K562 (cell line): ENCODE measurements around the gene PSAP. TPM values are rescaled to one million over a fixed set of nuclear protein-coding genes. Genes with fewer than 3 reads are reported as not detected.
"Not testable (repeated sequence)": the region's sequence is repeated elsewhere in the genome, so short reads cannot be mapped to it uniquely, and the experiment has no call there.

Experiments used
- ATAC-seq: fragments of 200-7000 bp; cut with Tn5 transposase; 3 replicates; pipeline ENCODE4 v1.9.1; 2020; ENCODE audit warnings: moderate library complexity
- BruUV-seq: library from RNA; stranded (reverse); fragments of 400-500 nt; replicated peaks from 2 replicates; lab custom pipeline; 2021; lab: Mats Ljungman, UMichigan
- CTCF ChIA-PET: fragments of 300-600 bp; formaldehyde crosslinking; extraction: SDS; loops from one replicate; lab custom pipeline; 2021; ENCODE audit warnings: low intra/inter-chr PET ratio; lab: Yijun Ruan, JAX
- POLR2A ChIA-PET: fragments of 300-600, 350-650 bp; sonication (Branson Sonifier 250); formaldehyde crosslinking; extraction: SDS; loops from one replicate; lab custom pipeline; 2021; ENCODE audit warnings: antibody characterized with exemption, inconsistent platforms; lab: Yijun Ruan, JAX
- DNase-seq, 4 experiments: peaks; one replicate each; pipeline versions ENCODE4 v3.0.0 to v3.0.0-alpha.2; 2011 to 2018; ENCODE audit warnings: low spot score in 3 of 4, mixed read lengths in 3 of 4; ENCODE audit errors: extremely low read depth in 1 of 4
- FAIRE-seq: peaks from 2 replicates; lab custom pipeline; 2011; peaks lifted over from hg19 to GRCh38; lab: Jason Lieb, UNC
- H2AFZ ChIP-seq: 2 replicates; pipeline ENCODE4 v1.6.0; 2011; ENCODE audit warnings: low read depth, low read length, control low read depth, inconsistent platforms
- H3K27ac ChIP-seq: fragments of 200-600 bp; 3 replicates; pipeline ENCODE4 v1.8.0; 2011; ENCODE audit warnings: low read depth, mild to moderate bottlenecking, control low read depth, inconsistent platforms, low read length, moderate library complexity, mixed read lengths; ENCODE audit errors: extremely low read depth
- H3K27me3 ChIP-seq, 2 experiments: fragments of 300-600 bp in 1 of 2; 2 replicates in 1 of 2; 3 replicates in 1 of 2; pipeline versions ENCODE4 v1.6.0 to v1.8.0; 2011; ENCODE audit warnings: inconsistent platforms in 2 of 2, low read length in 2 of 2, mild to moderate bottlenecking in 1 of 2, mixed read lengths in 1 of 2, moderate library complexity in 1 of 2; ENCODE audit not compliant: control insufficient read depth in 2 of 2, insufficient read depth in 2 of 2
- H3K36me3 ChIP-seq: fragments of 300-600 bp; 3 replicates; pipeline ENCODE4 v1.8.0; 2011; ENCODE audit warnings: mild to moderate bottlenecking, low read length, inconsistent platforms; ENCODE audit not compliant: control insufficient read depth, insufficient read depth
- H3K4me1 ChIP-seq, 2 experiments: fragments of 200-600 bp in 1 of 2; replicated peaks in 1 of 2; 2 replicates in 1 of 2; 3 replicates in 1 of 2; pipeline versions ENCODE4 v1.5.1 to v1.8.0; 2011; ENCODE audit warnings: inconsistent platforms in 2 of 2, low read length in 2 of 2, mild to moderate bottlenecking in 1 of 2, mixed read lengths in 1 of 2, moderate library complexity in 1 of 2; ENCODE audit not compliant: control insufficient read depth in 2 of 2, insufficient read depth in 2 of 2
- H3K4me2 ChIP-seq: 2 replicates; pipeline ENCODE4 v1.6.1; 2011; ENCODE audit warnings: low read length, control low read depth, inconsistent platforms, mixed read lengths; ENCODE audit not compliant: insufficient read depth
- H3K4me3 ChIP-seq: fragments of 200-600 bp; sonication (generic), shearing (Covaris generic); 2 replicates; pipeline ENCODE4 v1.5.1; 2016; ENCODE audit warnings: control low read depth, inconsistent platforms
- H3K79me2 ChIP-seq: fragments of 200-600 bp; 3 replicates; pipeline ENCODE4 v1.8.0; 2011; ENCODE audit warnings: low read length, inconsistent platforms; ENCODE audit not compliant: control insufficient read depth, insufficient read depth
- H3K9ac ChIP-seq, 2 experiments: 2 replicates each; pipeline versions ENCODE4 v1.6.0 to v1.6.1; 2011; ENCODE audit warnings: low read depth in 2 of 2, low read length in 2 of 2, control low read depth in 1 of 2, inconsistent platforms in 1 of 2, mild to moderate bottlenecking in 1 of 2, mixed read lengths in 1 of 2; ENCODE audit not compliant: insufficient read depth in 1 of 2
- H3K9me1 ChIP-seq: one replicate; pipeline ENCODE4 v1.6.0; 2011; ENCODE audit warnings: inconsistent platforms, mild to moderate bottlenecking, low read length, moderate library complexity; ENCODE audit not compliant: control insufficient read depth, insufficient read depth
- H3K9me3 ChIP-seq: replicated peaks from 2 replicates; pipeline ENCODE4 v1.5.1; 2011; ENCODE audit warnings: low read depth, low read length, inconsistent platforms; ENCODE audit not compliant: control insufficient read depth, insufficient read depth
- H4K20me1 ChIP-seq: replicated peaks from 2 replicates; pipeline ENCODE4 v1.6.1; 2011; ENCODE audit warnings: low read length, inconsistent platforms, mixed read lengths; ENCODE audit not compliant: control insufficient read depth, insufficient read depth
- CBX2 ChIP-seq: fragments of 200-600 bp; sonication (generic); IDR thresholded peaks from one replicate; pipeline ENCODE4 v1.6.1; 2012; ENCODE audit warnings: mild to moderate bottlenecking, low read length, inconsistent platforms; ENCODE audit not compliant: insufficient read depth, poor library complexity, severe bottlenecking
- CCNT2 ChIP-seq: IDR thresholded peaks from 2 replicates; pipeline ENCODE4 v1.6.1; 2011; ENCODE audit warnings: borderline replicate concordance, low read depth, mild to moderate bottlenecking, moderate library complexity, mixed read lengths, low read length; ENCODE audit not compliant: insufficient read length; ENCODE audit errors: extremely low read depth
- CEBPG ChIP-seq, 3 experiments: fragments of 200-800 bp in 1 of 3; sonication (Bioruptor generic) in 1 of 3; sonication (generic) in 1 of 3; formaldehyde crosslinking in 1 of 3; IDR thresholded peaks in 2 of 3; conservative IDR thresholded peaks in 1 of 3; 2 replicates each; pipeline versions ENCODE4 v1.6.1 to v1.8.0; 2016 to 2022; ENCODE audit warnings: missing compliant biosample characterization in 2 of 3, missing genetic modification characterization in 2 of 3, mild to moderate bottlenecking in 1 of 3, missing genetic modification reagents in 1 of 3
- JUNB ChIP-seq: fragments of 450-650 bp; formaldehyde crosslinking; conservative IDR thresholded peaks from 2 replicates; pipeline ENCODE4 v1.4.0; 2020; ENCODE audit warnings: mild to moderate bottlenecking
- KAT8 ChIP-seq: fragments of 450-650 bp; IDR thresholded peaks from 2 replicates; pipeline ENCODE4 v1.6.1; 2016; ENCODE audit warnings: low read depth, mild to moderate bottlenecking
- KLF10 ChIP-seq: fragments of 250-450 bp; sonication (Bioruptor Pico); IDR thresholded peaks from 2 replicates; pipeline ENCODE4 v1.6.1; 2021; ENCODE audit warnings: matching md5 sums
- NCOA6 ChIP-seq: fragments of 450-650 bp; IDR thresholded peaks from 2 replicates; pipeline ENCODE4 v1.6.1; 2017; ENCODE audit warnings: mild to moderate bottlenecking
- PPARD ChIP-seq: fragments of 250-450 bp; sonication (Bioruptor Pico); IDR thresholded peaks from 2 replicates; pipeline ENCODE4 v1.8.0; 2022; ENCODE audit warnings: inconsistent platforms, mild to moderate bottlenecking, moderate library complexity
- RAD21 ChIP-seq, 2 experiments: fragments of 250-450 bp in 1 of 2; fragments of 450-650 bp in 1 of 2; sonication (Bioruptor Pico) in 1 of 2; formaldehyde crosslinking in 1 of 2; IDR thresholded peaks in 1 of 2; conservative IDR thresholded peaks in 1 of 2; 2 replicates each; pipeline versions ENCODE4 v1.4.0 to v1.8.0; 2020 to 2022; ENCODE audit warnings: mild to moderate bottlenecking in 2 of 2, moderate library complexity in 1 of 2
- TARDBP ChIP-seq: fragments of 450-650 bp; IDR thresholded peaks from 2 replicates; pipeline ENCODE4 v1.6.1; 2016
- WGBS: fragments of 100-300 bp; shearing (Covaris generic); methylation state at CpG from one replicate; pipeline ENCODE4 v1.1.6; 2016; ENCODE audit warnings: low coverage, mixed read lengths; ENCODE audit not compliant: insufficient coverage; ENCODE audit errors: missing lambda C conversion rate; 5-methylcytosine and 5-hydroxymethylcytosine counted together
- in situ Hi-C: fragments of 300-500 bp; cut with MboI; formaldehyde crosslinking; loops from 4 replicates; pipeline ENCODE4 v1.15.0; 2018; ENCODE audit warnings: inconsistent platforms, mixed read lengths
- intact Hi-C: fragments of 100-400 bp; cut with micrococcal nuclease; formaldehyde crosslinking; loops from 2 replicates; pipeline ENCODE4 v1.14.2; 2022
- polyA plus RNA-seq, 8 experiments: library from polyadenylated mRNA; depleted of rRNA in 4 of 8; stranded (reverse) in 5 of 8; unstranded in 3 of 8; fragments of >200 nt; fragmentation: Nextera tagmentation in 2 of 8; fragmentation: Illumina TruSeq in 1 of 8; extraction: Ambion mirVana in 2 of 8; extraction: Trizol in 1 of 8; gene quantifications; 2 replicates each; pipeline versions ENCODE4 v1.2.1 to v1.2.3, GENCODE V29; 2011 to 2014; ENCODE audit warnings: inconsistent platforms in 1 of 8, missing spikeins in 1 of 8
- total RNA-seq, 7 experiments: library from RNA; depleted of rRNA in 6 of 7; stranded (reverse); fragments of >200 nt in 6 of 7; fragmentation: Illumina TruSeq in 2 of 7; extraction: Trizol in 2 of 7; gene quantifications; 2 replicates each; pipeline versions ENCODE4 v1.2.1 to v1.2.3, GENCODE V29; 2011 to 2021; ENCODE audit warnings: low replicate concordance in 1 of 7
- TF ChIP-seq, protein P1 (sequence below), 2 experiments: IDR thresholded peaks; 2 replicates each; pipeline ENCODE4 v1.6.1; 2012; ENCODE audit warnings: improper control_type of control experiment in 2 of 2, low read depth in 2 of 2, low read length in 2 of 2, borderline replicate concordance in 1 of 2

The PSAP gene
- total and polyA plus RNA-seq, 9 of the 15 experiments (the other 6 are each of a cell fraction or from before 2014, with no cell fraction given) = 245 to 700 (median 429) TPM

DNA sequence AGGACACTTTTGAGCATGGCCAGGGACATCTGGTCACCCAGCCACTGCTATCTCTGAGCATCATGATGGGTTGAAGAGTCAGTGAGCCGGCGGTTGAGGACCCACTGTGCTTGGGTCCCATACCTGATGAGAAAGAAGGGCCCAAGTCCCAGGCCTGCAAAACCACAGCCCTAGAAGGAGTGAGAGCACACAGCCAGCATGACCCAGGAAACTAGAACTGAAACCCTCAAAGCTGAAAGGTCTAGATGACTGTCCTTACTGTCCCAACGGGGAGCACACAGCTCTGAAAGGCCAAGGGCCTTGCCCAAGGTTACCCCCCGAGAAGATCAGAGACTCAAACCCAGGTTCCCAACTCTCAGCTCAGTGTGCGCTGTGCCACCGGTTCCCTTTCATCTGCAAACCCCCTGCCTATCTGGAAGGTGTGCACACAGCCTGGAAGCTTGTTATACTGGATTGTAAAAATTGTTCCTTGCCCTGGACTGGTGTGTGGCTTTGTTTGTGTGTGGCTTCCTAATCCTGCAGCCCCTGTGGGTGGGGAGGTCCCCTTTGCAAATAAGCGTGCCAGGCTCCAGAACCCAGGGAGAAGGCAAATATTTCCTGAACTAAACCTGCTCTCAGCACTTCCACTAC lies 22.6 kb upstream of the PSAP start:
- POLR2A ChIA-PET = interaction anchor here (0.6 to 4.3 kb wide), 3 partner anchors 14 to 266 kb away, joined by 3 to 34 read pairs (median 3); no protein-coding TSS in a partner anchor
- no TSS peak for BruUV-seq
- intact Hi-C loops (no loop called here), in situ Hi-C loops (no loop called here)
- Histone ChIP-seq H3K9ac (peak overlapping the region in 1 of 2 experiments; percentile 65; a peak in 2 of 4 replicates), H3K4me2 (no peak overlapping the region), H3K4me3 (no peak overlapping the region), H2AFZ (no peak overlapping the region), H3K9me1 (no peaks in the 10 kb centered on the region), H3K27ac (no peak overlapping the region), H3K36me3 (no peaks in the 10 kb centered on the region), H4K20me1 (no peaks in the 10 kb centered on the region), H3K27me3 (no peaks in the 10 kb centered on the region), H3K9me3 (no peaks in the 10 kb centered on the region), H3K4me1 (peaks cover 12 to 40% of the 10 kb centered on the region in 2 experiments), H3K79me2 (no peaks in the 10 kb centered on the region)
- TF ChIP-seq KLF10 = no peak
- no peak for TF ChIP-seq NCOA6
- no peak for TF ChIP-seq TARDBP
- no peak for TF ChIP-seq RAD21 (CRISPR knock-in tag; conservative IDR thresholded peaks at IDR 0.05 in 1 of 2, IDR thresholded peaks at IDR 0.05 in 1 of 2)
- no peak for TF ChIP-seq CCNT2
- no peak for TF ChIP-seq JUNB (CRISPR knock-in tag)
- TF ChIP-seq KAT8 = no peak
- TF ChIP-seq, protein P1, sequence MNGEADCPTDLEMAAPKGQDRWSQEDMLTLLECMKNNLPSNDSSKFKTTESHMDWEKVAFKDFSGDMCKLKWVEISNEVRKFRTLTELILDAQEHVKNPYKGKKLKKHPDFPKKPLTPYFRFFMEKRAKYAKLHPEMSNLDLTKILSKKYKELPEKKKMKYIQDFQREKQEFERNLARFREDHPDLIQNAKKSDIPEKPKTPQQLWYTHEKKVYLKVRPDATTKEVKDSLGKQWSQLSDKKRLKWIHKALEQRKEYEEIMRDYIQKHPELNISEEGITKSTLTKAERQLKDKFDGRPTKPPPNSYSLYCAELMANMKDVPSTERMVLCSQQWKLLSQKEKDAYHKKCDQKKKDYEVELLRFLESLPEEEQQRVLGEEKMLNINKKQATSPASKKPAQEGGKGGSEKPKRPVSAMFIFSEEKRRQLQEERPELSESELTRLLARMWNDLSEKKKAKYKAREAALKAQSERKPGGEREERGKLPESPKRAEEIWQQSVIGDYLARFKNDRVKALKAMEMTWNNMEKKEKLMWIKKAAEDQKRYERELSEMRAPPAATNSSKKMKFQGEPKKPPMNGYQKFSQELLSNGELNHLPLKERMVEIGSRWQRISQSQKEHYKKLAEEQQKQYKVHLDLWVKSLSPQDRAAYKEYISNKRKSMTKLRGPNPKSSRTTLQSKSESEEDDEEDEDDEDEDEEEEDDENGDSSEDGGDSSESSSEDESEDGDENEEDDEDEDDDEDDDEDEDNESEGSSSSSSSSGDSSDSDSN (IDR thresholded peaks at IDR 0.05; ENCODE audit: borderline replicate concordance in 1 of 2, low read depth in 2 of 2, low read length in 2 of 2) = no peak
- no peak for TF ChIP-seq CBX2
- TF ChIP-seq CEBPG (CRISPR knock-in tag; IDR thresholded peaks at IDR 0.05) = no peak
- TF ChIP-seq CEBPG (tag; conservative IDR thresholded peaks at IDR 0.05 in 1 of 2, IDR thresholded peaks at IDR 0.05 in 1 of 2) = no peak
- TF ChIP-seq PPARD (CRISPR knock-in tag) = no peak
- DNase-seq = no peak
- ATAC-seq = no peak
- CTCF ChIA-PET = no interaction called here
- 73% methylated on average over 7 of the region's 7 CpGs for WGBS
- FAIRE-seq = no peak

GRCh38 chr10:71869601-71870000 lies 18.6 kb upstream of the PSAP start:
- H3K9me1 ChIP-seq, H3K27ac ChIP-seq, ATAC-seq, BruUV-seq, H3K79me2 ChIP-seq, H3K4me3 ChIP-seq, H3K4me2 ChIP-seq, H3K9ac ChIP-seq, POLR2A ChIA-PET, in situ Hi-C loops, H3K36me3 ChIP-seq, H4K20me1 ChIP-seq, H2AFZ ChIP-seq, H3K9me3 ChIP-seq, H3K27me3 ChIP-seq, intact Hi-C loops, DNase-seq, CTCF ChIA-PET, FAIRE-seq: not testable (repeated sequence)
- 86% methylated on average over 4 of the region's 32 CpGs for WGBS
- peaks cover 14 to 40% of the 10 kb centered on the region in 2 experiments for H3K4me1 ChIP-seq
